ENCODE data around the gene RXRB. TPM values are rescaled to one million over a fixed set of nuclear protein-coding genes. Genes with fewer than 3 reads are reported as not detected.

Gene RXRB
- total and polyA plus RNA-seq, 2 of the 8 experiments (the other 6 are each of a cell fraction or from before 2014, with no cell fraction given): 13.0 to 18.1 TPM

DNA sequence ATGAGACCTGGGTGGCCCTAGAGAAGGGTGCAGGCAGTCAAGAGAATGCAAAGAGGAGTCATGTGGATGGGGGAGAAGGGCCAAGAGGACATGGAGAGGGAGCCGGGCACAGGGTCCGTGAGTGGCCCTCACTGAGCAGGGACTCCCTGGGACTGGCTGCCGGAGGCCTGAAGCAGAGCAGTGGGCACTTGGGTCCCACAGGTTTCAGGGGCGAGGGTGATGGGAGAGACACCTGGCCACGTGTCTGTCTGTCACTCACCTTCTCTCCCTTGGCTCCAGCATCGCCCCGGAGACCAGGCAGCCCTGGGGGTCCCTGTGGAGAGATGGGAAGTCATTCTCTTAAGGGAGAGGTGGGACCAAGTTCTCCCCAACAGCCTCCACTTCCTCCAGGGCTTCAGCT lies 33.7 kb downstream of the RXRB start:
- 96% methylated on average over 5 of the region's 7 CpGs; no CpG with 5 or more reads in 1 of the 2 experiments for WGBS, 2 experiments (ENCODE audit: extremely low coverage in 1 of 2, insufficient coverage in 1 of 2, insufficient read length in 1 of 2, insufficient replicate concordance in 2 of 2, low coverage in 1 of 2, low lambda C conversion rate in 2 of 2, missing lambda C conversion rate in 1 of 2)
- Histone ChIP-seq H2AFZ (ENCODE audit: low read length) (no peak overlapping the region), H3K4me2 (ENCODE audit: insufficient read depth in 1 of 2, low read depth in 2 of 2, low read length in 2 of 2) (no peak overlapping the region), H2BK12ac (ENCODE audit: low read depth, low read length) (no peak overlapping the region), H3K79me1 (ENCODE audit: low read depth, low read length) (no peaks in the 10 kb centered on the region), H4K20me1 (replicated peaks in 1 of 2; ENCODE audit: control insufficient read depth in 1 of 2, insufficient read depth in 2 of 2, low read length in 2 of 2) (no peaks in the 10 kb centered on the region), H3K4ac (replicated peaks; ENCODE audit: insufficient read length, low read depth, low read length) (peak overlapping the region; percentile 51), H3K27me3 (replicated peaks in 1 of 4; ENCODE audit: control insufficient read depth in 3 of 4, extremely low read depth in 1 of 4, insufficient read depth in 3 of 4, low read length in 3 of 4) (peaks cover 0 to 7% (median 2%) of the 10 kb centered on the region in 4 experiments; a peak in 4 of 7 replicates), H4K5ac (ENCODE audit: insufficient read length, low read depth, low read length) (no peak overlapping the region), H3K56ac (replicated peaks; ENCODE audit: insufficient read length, low read depth, low read length) (no peak overlapping the region), H3K27ac (ENCODE audit: low read depth, low read length) (no peak overlapping the region), H3K79me2 (ENCODE audit: control insufficient read depth in 1 of 2, insufficient read depth in 2 of 2, low read length in 2 of 2) (no peaks in the 10 kb centered on the region), H3K14ac (ENCODE audit: insufficient read length) (no peak overlapping the region), H3K18ac (ENCODE audit: extremely low read depth, low read length) (no peak overlapping the region), H4K8ac (ENCODE audit: extremely low read depth, insufficient read depth, low read length) (no peak overlapping the region), H3K23me2 (ENCODE audit: low read depth, low read length) (peaks cover 4% of the 10 kb centered on the region; the same call in 1 of the 2 replicates), H3K36me3 (ENCODE audit: control insufficient read depth in 2 of 4, insufficient read depth in 4 of 4, low read length in 3 of 4) (no peaks in the 10 kb centered on the region), H3K23ac (ENCODE audit: insufficient read length) (no peak overlapping the region), H2BK20ac (ENCODE audit: low read length) (no peak overlapping the region), H2BK5ac (ENCODE audit: low read depth, low read length) (no peak overlapping the region), H2BK120ac (replicated peaks; ENCODE audit: low read depth, low read length) (no peak overlapping the region), H3K4me3 (ENCODE audit: extremely low read depth in 1 of 4, insufficient read depth in 2 of 4, low read depth in 3 of 4, low read length in 4 of 4) (no peak overlapping the region), H3K4me1 (replicated peaks in 1 of 4; ENCODE audit: control insufficient read depth in 3 of 4, insufficient read depth in 4 of 4, low read length in 3 of 4) (peaks cover 0 to 4% (median 1%) of the 10 kb centered on the region in 4 experiments; a peak in 5 of 7 replicates), H2AK5ac (ENCODE audit: low read depth, low read length) (no peak overlapping the region), H2BK15ac (ENCODE audit: low read length) (no peak overlapping the region), H4K91ac (replicated peaks; ENCODE audit: insufficient read length, low read length) (no peak overlapping the region), H3K9me3 (ENCODE audit: insufficient read depth in 2 of 2, low read depth in 1 of 2, low read length in 1 of 2) (no peaks in the 10 kb centered on the region), H3K9ac (replicated peaks in 1 of 4; ENCODE audit: extremely low read depth in 1 of 4, low read depth in 3 of 4, low read length in 3 of 4) (no peak overlapping the region)
- no peak for TF ChIP-seq YY1 (IDR thresholded peaks at IDR 0.05; ENCODE audit: low read depth, low read length)
- TF ChIP-seq EP300 (IDR thresholded peaks at IDR 0.05; ENCODE audit: borderline replicate concordance in 1 of 2, low read depth in 2 of 2, low read length in 2 of 2): no peak
- TF ChIP-seq MAFK (IDR thresholded peaks at IDR 0.05; ENCODE audit: low read depth, low read length): no peak
- TF ChIP-seq HDAC2 (IDR thresholded peaks at IDR 0.05; ENCODE audit: borderline replicate concordance in 1 of 2, low read depth in 2 of 2, low read length in 2 of 2): no peak
- no peak for TF ChIP-seq HDAC6 (IDR thresholded peaks at IDR 0.05; ENCODE audit: low read depth, low read length)
- TF ChIP-seq CBX8 (IDR thresholded peaks at IDR 0.05; ENCODE audit: borderline replicate concordance, low read depth, low read length): no peak
- TF ChIP-seq ASH2L (IDR thresholded peaks at IDR 0.05; ENCODE audit: low read length): no peak
- TF ChIP-seq JUND (IDR thresholded peaks at IDR 0.05; ENCODE audit: low read length): no peak
- TF ChIP-seq PHF8 (conservative IDR thresholded peaks at IDR 0.05; ENCODE audit: low read depth, low read length): no peak
- no peak for TF ChIP-seq RBBP5 (IDR thresholded peaks at IDR 0.05; ENCODE audit: borderline replicate concordance, low read depth, low read length)
- no peak for TF ChIP-seq KDM4A (IDR thresholded peaks at IDR 0.05; ENCODE audit: low read depth, low read length, severe bottlenecking)
- no peak for TF ChIP-seq TAF1 (IDR thresholded peaks at IDR 0.05; ENCODE audit: low read depth, low read length)
- TF ChIP-seq RNF2 (IDR thresholded peaks at IDR 0.05; ENCODE audit: borderline replicate concordance, low read depth, low read length, missing control alignments, poor library complexity, severe bottlenecking): no peak
- ChIA-PET POLR2A (ENCODE audit: partially characterized antibody) (no interaction called here), CTCF (ENCODE audit: partially characterized antibody) (interaction anchor here (2.4 kb wide), 1 partner anchor 19 kb away, joined by 6 read pairs; no protein-coding TSS in a partner anchor)
- FAIRE-seq (no peak), DNase-seq (ENCODE audit: low read depth in 1 of 2, low spot score in 2 of 2) (no peak)

Data from H1 (cell line).